HepG2 (cell line): Measurements from ENCODE around the gene SLC24A4. TPM values are rescaled to one million over a fixed set of nuclear protein-coding genes. Genes with fewer than 3 reads are reported as not detected.

ENCODE experiments used
- ATAC-seq: fragments of 200-7000 bp; cut with Tn5 transposase; 3 replicates; pipeline ENCODE4 v1.9.1; 2020; ENCODE audit warnings: mild to moderate bottlenecking, moderate library complexity
- BruUV-seq: library from RNA; stranded (reverse); fragments of 400-500 nt; replicated peaks from 2 replicates; lab custom pipeline; 2021; lab: Mats Ljungman, UMichigan
- CTCF ChIA-PET: fragments of 300-600 bp; formaldehyde crosslinking; extraction: SDS; loops from one replicate; lab custom pipeline; 2021; ENCODE audit warnings: low total read pairs, inconsistent platforms, low intra/inter-chr PET ratio; lab: Yijun Ruan, JAX
- POLR2A ChIA-PET: fragments of 350-600 bp; sonication (Branson Sonifier 250); formaldehyde crosslinking; loops from one replicate; lab custom pipeline; 2020; ENCODE audit warnings: antibody characterized with exemption, inconsistent platforms; lab: Yijun Ruan, JAX
- DNase-seq: peaks from one replicate; pipeline ENCODE4 v3.0.0-alpha.2; 2015; ENCODE audit warnings: low spot score
- FAIRE-seq: peaks from 3 replicates; lab custom pipeline; 2011; peaks lifted over from hg19 to GRCh38; lab: Jason Lieb, UNC
- H2AFZ ChIP-seq: one replicate; pipeline ENCODE4 v1.6.1; 2011; ENCODE audit warnings: low read length, inconsistent platforms
- H3K27ac ChIP-seq: fragments of 300-600 bp; 3 replicates; pipeline ENCODE4 v1.8.0; 2011; ENCODE audit warnings: mixed run types, mild to moderate bottlenecking, mixed read lengths, low read length, inconsistent platforms; ENCODE audit not compliant: insufficient read depth; ENCODE audit errors: extremely low read length
- H3K27me3 ChIP-seq, 2 experiments: fragments of 200-600 bp in 1 of 2; 2 replicates in 1 of 2; 3 replicates in 1 of 2; pipeline versions ENCODE4 v1.6.0 to v1.8.0; 2011; ENCODE audit warnings: low read length in 2 of 2, mild to moderate bottlenecking in 2 of 2, moderate library complexity in 2 of 2, inconsistent platforms in 1 of 2; ENCODE audit not compliant: insufficient read depth in 2 of 2, control insufficient read depth in 1 of 2
- H3K36me3 ChIP-seq, 2 experiments: fragments of 200-600 bp in 1 of 2; replicated peaks in 1 of 2; 2 replicates in 1 of 2; 3 replicates in 1 of 2; pipeline versions ENCODE4 v1.5.1 to v1.8.0; 2011; ENCODE audit warnings: low read length in 2 of 2, inconsistent platforms in 1 of 2; ENCODE audit not compliant: insufficient read depth in 2 of 2, control insufficient read depth in 1 of 2
- H3K4me1 ChIP-seq: 2 replicates; pipeline ENCODE4 v1.5.1; 2012; ENCODE audit warnings: low read length, inconsistent platforms; ENCODE audit not compliant: insufficient read depth
- H3K4me2 ChIP-seq: 2 replicates; pipeline ENCODE4 v1.6.0; 2011; ENCODE audit warnings: low read depth, low read length, inconsistent platforms
- H3K4me3 ChIP-seq, 3 experiments: fragments of 200-600 bp in 1 of 3; sonication (generic), shearing (Covaris generic) in 1 of 3; replicated peaks in 1 of 3; 2 replicates each; pipeline ENCODE4 v1.5.1; 2011 to 2016; ENCODE audit warnings: low read length in 3 of 3, inconsistent platforms in 2 of 3, low read depth in 2 of 3, mild to moderate bottlenecking in 2 of 3, control low read depth in 1 of 3, mixed read lengths in 1 of 3; ENCODE audit not compliant: insufficient read depth in 1 of 3
- H3K79me2 ChIP-seq: one replicate; pipeline ENCODE4 v1.6.1; 2011; ENCODE audit warnings: low read length, inconsistent platforms; ENCODE audit not compliant: insufficient read depth
- H3K9ac ChIP-seq: 2 replicates; pipeline ENCODE4 v1.6.0; 2011; ENCODE audit warnings: mild to moderate bottlenecking, low read depth, low read length, inconsistent platforms; ENCODE audit not compliant: insufficient read depth
- H3K9me3 ChIP-seq: 2 replicates; pipeline ENCODE4 v1.5.1; 2012; ENCODE audit warnings: mild to moderate bottlenecking, low read length
- H4K20me1 ChIP-seq: 2 replicates; pipeline ENCODE4 v1.6.0; 2011; ENCODE audit warnings: inconsistent platforms, mild to moderate bottlenecking, low read length, moderate library complexity; ENCODE audit not compliant: insufficient read depth
- ATF1 ChIP-seq: IDR thresholded peaks from 2 replicates; pipeline ENCODE4 v1.6.1; 2016; ENCODE audit warnings: mild to moderate bottlenecking, control low read depth
- BCL6 ChIP-seq: IDR thresholded peaks from 2 replicates; pipeline ENCODE4 v1.6.1; 2016; ENCODE audit warnings: missing genetic modification reagents, missing compliant biosample characterization
- CENPX ChIP-seq: sonication (generic); formaldehyde crosslinking; IDR thresholded peaks from 2 replicates; pipeline ENCODE4 v1.9.0; 2021; ENCODE audit warnings: mild to moderate bottlenecking, missing genetic modification reagents, moderate library complexity
- RNF2 ChIP-seq: fragments of 450-650 bp; conservative IDR thresholded peaks from 2 replicates; pipeline ENCODE4 v1.6.1; 2016; ENCODE audit warnings: low read depth
- SETDB1 ChIP-seq: sonication (generic); formaldehyde crosslinking; IDR thresholded peaks from 2 replicates; pipeline ENCODE4 v1.5.1; 2020; ENCODE audit warnings: missing genetic modification reagents, mild to moderate bottlenecking, borderline replicate concordance
- ZBTB7A ChIP-seq: sonication (generic); formaldehyde crosslinking; IDR thresholded peaks from 2 replicates; pipeline ENCODE4 v1.8.0; 2022; ENCODE audit warnings: mild to moderate bottlenecking, missing genetic modification reagents
- ZNF558 ChIP-seq: sonication (generic); formaldehyde crosslinking; IDR thresholded peaks from 2 replicates; pipeline ENCODE4 v1.9.0; 2022; ENCODE audit warnings: mild to moderate bottlenecking, missing genetic modification reagents, borderline replicate concordance
- WGBS: methylation state at CpG from one replicate; pipeline ENCODE4 v1.1.6; 2017; ENCODE audit warnings: low lambda C conversion rate; 5-methylcytosine and 5-hydroxymethylcytosine counted together
- in situ Hi-C: cut with HindIII; loops from 2 replicates; pipeline ENCODE4 v1.10.0; 2017; ENCODE audit warnings: low pct_unique_long_range_greater_than_20kb; ENCODE audit not compliant: extremely low pct_ligation_motif_present
- intact Hi-C: fragments of 100-400 bp; cut with micrococcal nuclease; formaldehyde crosslinking; loops from one replicate; pipeline ENCODE4 v1.10.0; 2022; ENCODE audit not compliant: unreplicated experiment
- polyA plus RNA-seq, 8 experiments: library from polyadenylated mRNA; depleted of rRNA in 3 of 8; stranded (reverse) in 7 of 8; unstranded in 1 of 8; fragments of >200 nt; fragmentation: Illumina TruSeq in 4 of 8; extraction: Trizol in 4 of 8; gene quantifications; 2 replicates each; pipeline versions ENCODE4 v1.2.1 to v1.2.3, GENCODE V29; 2011 to 2016; ENCODE audit warnings: low read depth in 4 of 8, missing spikeins in 1 of 8, mixed read lengths in 1 of 8; ENCODE audit not compliant: insufficient read depth in 1 of 8
- total RNA-seq, 5 experiments: library from RNA; depleted of rRNA; stranded (reverse); fragments of >200 nt; fragmentation: Illumina TruSeq; extraction: Trizol; gene quantifications; 2 replicates each; pipeline ENCODE4 v1.2.3, GENCODE V29; 2016; ENCODE audit warnings: low read depth in 1 of 5
- TF ChIP-seq, protein P1 (sequence below): IDR thresholded peaks from 2 replicates; pipeline ENCODE4 v1.6.1; 2016
- TF ChIP-seq, protein P2 (sequence below): sonication (generic); formaldehyde crosslinking; IDR thresholded peaks from 2 replicates; pipeline ENCODE4 v1.4.0; 2020; ENCODE audit warnings: mild to moderate bottlenecking, missing genetic modification reagents
- TF ChIP-seq, protein P3 (sequence below): sonication (generic); formaldehyde crosslinking; IDR thresholded peaks from 2 replicates; pipeline ENCODE4 v1.9.0; 2021; ENCODE audit warnings: missing genetic modification reagents, mild to moderate bottlenecking, borderline replicate concordance

SLC24A4 gene
- total and polyA plus RNA-seq, 2 of the 13 experiments (the other 11 are each of a cell fraction or from before 2014, with no cell fraction given) = not detected

DNA sequence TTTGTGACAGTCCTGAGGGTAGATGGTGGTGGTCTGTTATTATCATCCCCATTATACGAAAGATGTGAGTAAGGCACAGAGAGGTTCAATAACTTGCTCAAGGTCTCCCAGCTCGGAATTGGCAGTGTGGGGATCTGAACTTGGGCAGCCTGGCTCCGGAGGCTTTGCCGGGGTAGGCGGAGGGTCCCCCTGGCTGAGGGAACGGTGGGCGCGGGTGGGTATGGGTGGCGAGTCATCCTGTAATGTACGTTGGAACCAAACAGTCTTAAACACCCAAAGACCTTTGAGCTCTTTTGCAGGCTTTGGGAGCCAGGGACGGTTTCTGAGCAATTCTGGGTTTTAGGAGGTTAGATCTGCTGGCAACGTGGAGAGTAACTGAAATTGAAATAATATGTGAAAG, 16.5 kb downstream of the SLC24A4 start:
- in situ Hi-C loops (no loop called here), intact Hi-C loops (no loop called here)
- DNase-seq (no peak), FAIRE-seq (no peak), ATAC-seq (no peak)
- BruUV-seq = no TSS peak
- Histone ChIP-seq H3K27me3 (peaks cover 4 to 66% of the 10 kb centered on the region in 2 experiments; a peak in 4 of 5 replicates), H2AFZ (no peak overlapping the region), H3K9me3 (no peaks in the 10 kb centered on the region), H3K4me3 (no peak overlapping the region), H3K4me1 (no peaks in the 10 kb centered on the region), H3K79me2 (no peaks in the 10 kb centered on the region), H3K4me2 (no peak overlapping the region), H3K27ac (no peak overlapping the region), H4K20me1 (no peaks in the 10 kb centered on the region), H3K36me3 (no peaks in the 10 kb centered on the region), H3K9ac (no peak overlapping the region)
- ChIA-PET POLR2A (no interaction called here), CTCF (no interaction called here)
- no peak for TF ChIP-seq ZNF558 (CRISPR knock-in tag)
- TF ChIP-seq, protein P1, sequence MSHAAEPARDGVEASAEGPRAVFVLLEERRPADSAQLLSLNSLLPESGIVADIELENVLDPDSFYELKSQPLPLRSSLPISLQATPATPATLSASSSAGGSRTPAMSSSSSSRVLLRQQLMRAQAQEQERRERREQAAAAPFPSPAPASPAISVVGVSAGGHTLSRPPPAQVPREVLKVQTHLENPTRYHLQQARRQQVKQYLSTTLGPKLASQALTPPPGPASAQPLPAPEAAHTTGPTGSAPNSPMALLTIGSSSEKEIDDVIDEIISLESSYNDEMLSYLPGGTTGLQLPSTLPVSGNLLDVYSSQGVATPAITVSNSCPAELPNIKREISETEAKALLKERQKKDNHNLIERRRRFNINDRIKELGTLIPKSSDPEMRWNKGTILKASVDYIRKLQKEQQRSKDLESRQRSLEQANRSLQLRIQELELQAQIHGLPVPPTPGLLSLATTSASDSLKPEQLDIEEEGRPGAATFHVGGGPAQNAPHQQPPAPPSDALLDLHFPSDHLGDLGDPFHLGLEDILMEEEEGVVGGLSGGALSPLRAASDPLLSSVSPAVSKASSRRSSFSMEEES (CRISPR knock-in tag) = no peak
- TF ChIP-seq ATF1 = no peak
- no peak for TF ChIP-seq CENPX
- TF ChIP-seq BCL6 (CRISPR knock-in tag) = no peak
- no peak for TF ChIP-seq RNF2
- no peak for TF ChIP-seq ZBTB7A
- TF ChIP-seq SETDB1 (CRISPR knock-in tag) = no peak
- 58% methylated on average over 12 of the region's 12 CpGs for WGBS

DNA sequence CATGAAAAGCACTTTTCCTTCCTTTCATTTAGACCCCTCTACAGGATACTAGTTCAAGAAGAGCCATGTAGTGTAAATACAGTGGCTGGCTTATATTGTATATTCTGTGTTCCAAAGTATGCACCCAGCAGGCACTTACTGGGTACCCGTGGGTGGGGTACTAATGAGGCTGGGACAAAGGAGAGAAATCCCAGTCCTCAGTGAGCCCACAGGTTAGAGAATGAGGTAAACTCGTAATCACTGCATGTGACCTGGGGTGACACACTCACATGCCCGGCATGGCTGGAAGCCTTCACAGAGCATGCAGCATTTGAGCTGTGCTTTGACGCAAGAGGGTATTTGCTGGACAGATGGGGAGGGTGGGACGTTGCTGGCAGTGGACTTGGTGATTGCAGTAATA, 17.1 kb downstream of the SLC24A4 start:
- FAIRE-seq (no peak), DNase-seq (no peak), ATAC-seq (no peak)
- ChIA-PET CTCF (no interaction called here), POLR2A (no interaction called here)
- H3K36me3 ChIP-seq = no peaks in the 10 kb centered on the region
- no peak overlapping the region for H3K4me3 ChIP-seq
- H3K4me2 ChIP-seq = no peak overlapping the region
- H3K27me3 ChIP-seq = peaks cover 4 to 69% of the 10 kb centered on the region in 2 experiments; a peak in 4 of 5 replicates
- WGBS = 5% methylated on average over 3 of the region's 5 CpGs
- H3K9ac ChIP-seq = no peak overlapping the region
- in situ Hi-C loops = no loop called here
- no peak overlapping the region for H3K27ac ChIP-seq
- BruUV-seq = no TSS peak
- intact Hi-C loops = no loop called here
- no peaks in the 10 kb centered on the region for H3K79me2 ChIP-seq
- no peaks in the 10 kb centered on the region for H4K20me1 ChIP-seq
- no peaks in the 10 kb centered on the region for H3K4me1 ChIP-seq
- H3K9me3 ChIP-seq = no peaks in the 10 kb centered on the region
- H2AFZ ChIP-seq = no peak overlapping the region
- TF ChIP-seq, protein P2, sequence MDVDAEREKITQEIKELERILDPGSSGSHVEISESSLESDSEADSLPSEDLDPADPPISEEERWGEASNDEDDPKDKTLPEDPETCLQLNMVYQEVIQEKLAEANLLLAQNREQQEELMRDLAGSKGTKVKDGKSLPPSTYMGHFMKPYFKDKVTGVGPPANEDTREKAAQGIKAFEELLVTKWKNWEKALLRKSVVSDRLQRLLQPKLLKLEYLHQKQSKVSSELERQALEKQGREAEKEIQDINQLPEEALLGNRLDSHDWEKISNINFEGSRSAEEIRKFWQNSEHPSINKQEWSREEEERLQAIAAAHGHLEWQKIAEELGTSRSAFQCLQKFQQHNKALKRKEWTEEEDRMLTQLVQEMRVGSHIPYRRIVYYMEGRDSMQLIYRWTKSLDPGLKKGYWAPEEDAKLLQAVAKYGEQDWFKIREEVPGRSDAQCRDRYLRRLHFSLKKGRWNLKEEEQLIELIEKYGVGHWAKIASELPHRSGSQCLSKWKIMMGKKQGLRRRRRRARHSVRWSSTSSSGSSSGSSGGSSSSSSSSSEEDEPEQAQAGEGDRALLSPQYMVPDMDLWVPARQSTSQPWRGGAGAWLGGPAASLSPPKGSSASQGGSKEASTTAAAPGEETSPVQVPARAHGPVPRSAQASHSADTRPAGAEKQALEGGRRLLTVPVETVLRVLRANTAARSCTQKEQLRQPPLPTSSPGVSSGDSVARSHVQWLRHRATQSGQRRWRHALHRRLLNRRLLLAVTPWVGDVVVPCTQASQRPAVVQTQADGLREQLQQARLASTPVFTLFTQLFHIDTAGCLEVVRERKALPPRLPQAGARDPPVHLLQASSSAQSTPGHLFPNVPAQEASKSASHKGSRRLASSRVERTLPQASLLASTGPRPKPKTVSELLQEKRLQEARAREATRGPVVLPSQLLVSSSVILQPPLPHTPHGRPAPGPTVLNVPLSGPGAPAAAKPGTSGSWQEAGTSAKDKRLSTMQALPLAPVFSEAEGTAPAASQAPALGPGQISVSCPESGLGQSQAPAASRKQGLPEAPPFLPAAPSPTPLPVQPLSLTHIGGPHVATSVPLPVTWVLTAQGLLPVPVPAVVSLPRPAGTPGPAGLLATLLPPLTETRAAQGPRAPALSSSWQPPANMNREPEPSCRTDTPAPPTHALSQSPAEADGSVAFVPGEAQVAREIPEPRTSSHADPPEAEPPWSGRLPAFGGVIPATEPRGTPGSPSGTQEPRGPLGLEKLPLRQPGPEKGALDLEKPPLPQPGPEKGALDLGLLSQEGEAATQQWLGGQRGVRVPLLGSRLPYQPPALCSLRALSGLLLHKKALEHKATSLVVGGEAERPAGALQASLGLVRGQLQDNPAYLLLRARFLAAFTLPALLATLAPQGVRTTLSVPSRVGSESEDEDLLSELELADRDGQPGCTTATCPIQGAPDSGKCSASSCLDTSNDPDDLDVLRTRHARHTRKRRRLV (CRISPR knock-in tag) = no peak
- TF ChIP-seq, protein P3, sequence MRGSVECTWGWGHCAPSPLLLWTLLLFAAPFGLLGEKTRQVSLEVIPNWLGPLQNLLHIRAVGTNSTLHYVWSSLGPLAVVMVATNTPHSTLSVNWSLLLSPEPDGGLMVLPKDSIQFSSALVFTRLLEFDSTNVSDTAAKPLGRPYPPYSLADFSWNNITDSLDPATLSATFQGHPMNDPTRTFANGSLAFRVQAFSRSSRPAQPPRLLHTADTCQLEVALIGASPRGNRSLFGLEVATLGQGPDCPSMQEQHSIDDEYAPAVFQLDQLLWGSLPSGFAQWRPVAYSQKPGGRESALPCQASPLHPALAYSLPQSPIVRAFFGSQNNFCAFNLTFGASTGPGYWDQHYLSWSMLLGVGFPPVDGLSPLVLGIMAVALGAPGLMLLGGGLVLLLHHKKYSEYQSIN (CRISPR knock-in tag) = no peak
- TF ChIP-seq CENPX = no peak
